AG10803 (cell line): ENCODE data around the gene UGT1A4.

ENCODE experiments used
- DNase-seq: peaks from one replicate; pipeline ENCODE4 v3.0.0; 2010; ENCODE audit warnings: low read depth
- H3K4me3 ChIP-seq: 2 replicates; pipeline ENCODE4 v1.5.1; 2011; ENCODE audit warnings: mild to moderate bottlenecking, low read length, control low read depth
- TF ChIP-seq, protein P1 (sequence below): conservative IDR thresholded peaks from 2 replicates; pipeline ENCODE4 v1.5.1; 2011; ENCODE audit warnings: mild to moderate bottlenecking, low read length, control low read depth, inconsistent platforms

The UGT1A4 gene

GRCh38 chr2:233754872-233755611 lies 36.5 kb downstream of the UGT1A4 start:
- H3K4me3 ChIP-seq: no peak overlapping the region
- no peak for DNase-seq
- TF ChIP-seq, protein P1, sequence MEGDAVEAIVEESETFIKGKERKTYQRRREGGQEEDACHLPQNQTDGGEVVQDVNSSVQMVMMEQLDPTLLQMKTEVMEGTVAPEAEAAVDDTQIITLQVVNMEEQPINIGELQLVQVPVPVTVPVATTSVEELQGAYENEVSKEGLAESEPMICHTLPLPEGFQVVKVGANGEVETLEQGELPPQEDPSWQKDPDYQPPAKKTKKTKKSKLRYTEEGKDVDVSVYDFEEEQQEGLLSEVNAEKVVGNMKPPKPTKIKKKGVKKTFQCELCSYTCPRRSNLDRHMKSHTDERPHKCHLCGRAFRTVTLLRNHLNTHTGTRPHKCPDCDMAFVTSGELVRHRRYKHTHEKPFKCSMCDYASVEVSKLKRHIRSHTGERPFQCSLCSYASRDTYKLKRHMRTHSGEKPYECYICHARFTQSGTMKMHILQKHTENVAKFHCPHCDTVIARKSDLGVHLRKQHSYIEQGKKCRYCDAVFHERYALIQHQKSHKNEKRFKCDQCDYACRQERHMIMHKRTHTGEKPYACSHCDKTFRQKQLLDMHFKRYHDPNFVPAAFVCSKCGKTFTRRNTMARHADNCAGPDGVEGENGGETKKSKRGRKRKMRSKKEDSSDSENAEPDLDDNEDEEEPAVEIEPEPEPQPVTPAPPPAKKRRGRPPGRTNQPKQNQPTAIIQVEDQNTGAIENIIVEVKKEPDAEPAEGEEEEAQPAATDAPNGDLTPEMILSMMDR: no peak

DNA sequence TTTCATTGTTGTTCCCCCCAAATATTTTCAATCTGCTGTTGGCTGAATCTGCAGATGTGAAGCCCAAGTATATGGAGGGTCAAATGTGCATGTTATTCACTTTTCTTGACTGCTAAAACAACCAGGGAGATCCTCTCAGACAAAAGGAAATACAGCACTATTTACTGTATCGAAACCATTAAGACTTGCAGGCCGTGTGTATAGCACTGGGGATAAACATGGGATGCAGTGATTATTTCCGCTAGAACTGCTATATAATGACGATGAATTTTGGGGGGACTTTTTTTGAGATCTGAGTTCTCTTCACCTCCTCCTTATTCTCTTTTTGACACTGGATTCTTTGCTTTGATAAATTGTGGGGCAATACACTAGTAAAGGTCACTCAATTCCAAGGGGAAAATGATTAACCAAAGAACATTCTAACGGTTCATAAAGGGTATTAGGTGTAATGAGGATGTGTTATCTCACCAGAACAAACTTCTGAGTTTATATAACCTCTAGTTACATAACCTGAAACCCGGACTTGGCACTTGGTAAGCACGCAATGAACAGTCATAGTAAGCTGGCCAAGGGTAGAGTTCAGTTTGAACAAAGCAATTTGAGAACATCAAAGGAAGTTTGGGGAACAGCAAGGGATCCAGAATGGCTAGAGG lies 38.0 kb downstream of the UGT1A4 start:
- no peak overlapping the region for H3K4me3 ChIP-seq
- DNase-seq: no peak
- TF ChIP-seq, protein P1: no peak

DNA sequence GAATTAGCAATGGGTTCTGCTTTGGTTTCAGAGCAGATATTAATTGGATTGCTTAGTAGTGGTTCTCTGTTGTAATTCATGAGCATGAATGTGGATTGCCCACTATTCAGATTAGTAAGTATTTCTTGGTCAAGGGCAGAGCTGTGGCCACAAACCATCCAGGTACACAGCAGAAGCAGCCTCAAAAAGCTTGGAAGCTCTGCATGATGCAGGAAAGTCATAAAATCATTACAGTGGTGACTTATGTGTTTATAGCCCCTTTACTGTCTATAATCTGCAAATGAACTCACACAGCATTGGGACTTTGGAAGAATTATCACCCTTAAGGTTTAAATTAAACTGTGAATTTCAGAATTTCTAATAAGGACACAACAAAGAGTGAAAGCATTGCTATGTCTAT lies 39.6 kb downstream of the UGT1A4 start:
- TF ChIP-seq, protein P1: no peak
- no peak overlapping the region for H3K4me3 ChIP-seq
- DNase-seq: no peak

GRCh38 chr2:233758849-233759248 lies 40.3 kb downstream of the UGT1A4 start:
- TF ChIP-seq, protein P1: no peak

DNA sequence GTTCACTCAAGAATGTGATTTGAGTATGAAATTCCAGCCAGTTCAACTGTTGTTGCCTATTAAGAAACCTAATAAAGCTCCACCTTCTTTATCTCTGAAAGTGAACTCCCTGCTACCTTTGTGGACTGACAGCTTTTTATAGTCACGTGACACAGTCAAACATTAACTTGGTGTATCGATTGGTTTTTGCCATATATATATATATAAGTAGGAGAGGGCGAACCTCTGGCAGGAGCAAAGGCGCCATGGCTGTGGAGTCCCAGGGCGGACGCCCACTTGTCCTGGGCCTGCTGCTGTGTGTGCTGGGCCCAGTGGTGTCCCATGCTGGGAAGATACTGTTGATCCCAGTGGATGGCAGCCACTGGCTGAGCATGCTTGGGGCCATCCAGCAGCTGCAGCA lies 41.5 kb downstream of the UGT1A4 start, which contains the start of gene UGT1A1:
Gene UGT1A1, plus strand, starts transcription at position 228 of the 400 bp plus-strand sequence. Its CDS starts 18 bp downstream, at position 246.
- TF ChIP-seq, protein P1: no peak
- no peak for DNase-seq
- no peak within 1 kb of the TSS for H3K4me3 ChIP-seq

More at GRCh38 chr2:233758849-233759248, 40.3 kb downstream of the UGT1A4 start:
- no peak for DNase-seq
- H3K4me3 ChIP-seq: no peak overlapping the region

GRCh38 chr2:233761040-233761769 lies 42.7 kb downstream of the UGT1A4 start:
- H3K4me3 ChIP-seq: no peak overlapping the region
- TF ChIP-seq, protein P1: no peak
- no peak for DNase-seq
